Measurements from ENCODE around the gene FAM237A. TPM values are rescaled to one million over a fixed set of nuclear protein-coding genes. Genes with fewer than 3 reads are reported as not detected.

FAM237A gene
- not detected in 2 replicates for total RNA-seq

GRCh38 chr2:206642075-206643025, at the start of gene FAM237A:
FAM237A (plus strand) TSS chr2:206642487; CDS start chr2:206644237, 1,750 bp downstream.
- peaks cover 19% of the 10 kb centered on the region for H3K27me3 Mint-ChIP-seq
- H3K4me3 Mint-ChIP-seq, result no peak within 1 kb of the TSS
- no peaks in the 10 kb centered on the region for H3K4me1 Mint-ChIP-seq
- POLR2A ChIA-PET, result no interaction called here
- no peak for TF ChIP-seq CTCF (IDR thresholded peaks at IDR 0.05)
- CTCF ChIA-PET, result no interaction called here
- ATAC-seq (ENCODE audit: low read depth) (no peak), DNase-seq (no peak)
- H3K27ac Mint-ChIP-seq, result no peak within 1 kb of the TSS
- no peaks in the 10 kb centered on the region for H3K9me3 Mint-ChIP-seq
- intact Hi-C loops (cut with micrococcal nuclease), result no loop called here
- no peaks in the 10 kb centered on the region for H3K36me3 Mint-ChIP-seq (ENCODE audit: low read depth)

GRCh38 chr2:206597717-206598218, 44.5 kb upstream of the FAM237A start:
- Mint-ChIP-seq H3K9me3 (no peaks in the 10 kb centered on the region), H3K36me3 (ENCODE audit: low read depth) (no peaks in the 10 kb centered on the region), H3K4me3 (no peak overlapping the region), H3K27ac (no peak overlapping the region), H3K27me3 (no peaks in the 10 kb centered on the region), H3K4me1 (no peaks in the 10 kb centered on the region)
- DNase-seq (no peak), ATAC-seq (ENCODE audit: low read depth) (no peak)
- intact Hi-C loops (cut with micrococcal nuclease), result no loop called here
- TF ChIP-seq CTCF (IDR thresholded peaks at IDR 0.05), result no peak
- ChIA-PET POLR2A (no interaction called here), CTCF (no interaction called here)

GRCh38 chr2:206603243-206603642, 39.0 kb upstream of the FAM237A start:
- no peak overlapping the region for H3K4me3 Mint-ChIP-seq
- DNase-seq (no peak), ATAC-seq (ENCODE audit: low read depth) (no peak)
- no peak for TF ChIP-seq CTCF (IDR thresholded peaks at IDR 0.05)
- intact Hi-C loops (cut with micrococcal nuclease), result no loop called here
- no peak overlapping the region for H3K27ac Mint-ChIP-seq
- no peaks in the 10 kb centered on the region for H3K27me3 Mint-ChIP-seq
- CTCF ChIA-PET, result no interaction called here
- no peaks in the 10 kb centered on the region for H3K36me3 Mint-ChIP-seq (ENCODE audit: low read depth)
- no peaks in the 10 kb centered on the region for H3K9me3 Mint-ChIP-seq
- H3K4me1 Mint-ChIP-seq, result no peaks in the 10 kb centered on the region
- POLR2A ChIA-PET, result no interaction called here

- no peak overlapping the region for H3K27ac Mint-ChIP-seq
- intact Hi-C loops (cut with micrococcal nuclease), result no loop called here
- no peaks in the 10 kb centered on the region for H3K36me3 Mint-ChIP-seq (ENCODE audit: low read depth)
- ATAC-seq (ENCODE audit: low read depth), result no peak
- no peaks in the 10 kb centered on the region for H3K27me3 Mint-ChIP-seq
- no peaks in the 10 kb centered on the region for H3K9me3 Mint-ChIP-seq
- no peak overlapping the region for H3K4me3 Mint-ChIP-seq
- no peak for TF ChIP-seq CTCF (IDR thresholded peaks at IDR 0.05)
- ChIA-PET CTCF (no interaction called here), POLR2A (no interaction called here)
- no peaks in the 10 kb centered on the region for H3K4me1 Mint-ChIP-seq
- no peak for DNase-seq
Observed at GRCh38 chr2:206610451-206610850, 31.8 kb upstream of the FAM237A start.

- intact Hi-C loops (cut with micrococcal nuclease), result no loop called here
- no peaks in the 10 kb centered on the region for H3K4me1 Mint-ChIP-seq
- H3K9me3 Mint-ChIP-seq, result no peaks in the 10 kb centered on the region
- H3K27ac Mint-ChIP-seq, result no peak overlapping the region
- POLR2A ChIA-PET, result no interaction called here
- DNase-seq (no peak), ATAC-seq (ENCODE audit: low read depth) (no peak)
- H3K4me3 Mint-ChIP-seq, result no peak overlapping the region
- no peaks in the 10 kb centered on the region for H3K36me3 Mint-ChIP-seq (ENCODE audit: low read depth)
- no peaks in the 10 kb centered on the region for H3K27me3 Mint-ChIP-seq
- CTCF ChIA-PET, result no interaction called here
- no peak for TF ChIP-seq CTCF (IDR thresholded peaks at IDR 0.05)
Observed at GRCh38 chr2:206611191-206611590, 31.1 kb upstream of the FAM237A start.

Measured in activated B cell treated with CpG ODN at 0.5 μM for 24 hours (primary cell).